Gastrocnemius medialis (tissue), 4 donors: ENCODE results near the gene C4orf50. TPM values are rescaled to one million over a fixed set of nuclear protein-coding genes. Genes with fewer than 3 reads are reported as not detected.

Source experiments
- ATAC-seq, 2 donors: fragments of 150-250 bp; one replicate each; pipeline ENCODE4 v1.9.1; 2016
- DNase-seq, 2 donors: peaks; one replicate each; pipeline ENCODE4 v3.0.0-alpha.2; 2019
- H3K27ac ChIP-seq, 4 donors: fragments of 200-600 bp; sonication (generic); 1 replicate in 1 of 4; 2 replicates in 3 of 4; pipeline ENCODE4 v1.5.1; 2016 to 2018; ENCODE audit warnings: mild to moderate bottlenecking in 2 of 4, moderate library complexity in 1 of 4
- H3K27me3 ChIP-seq, 3 donors: fragments of 200-600 bp; sonication (generic) in 2 of 3; 1 replicate in 1 of 3; 2 replicates in 2 of 3; pipeline versions ENCODE4 v1.5.1 to v1.6.0; 2016 to 2019; ENCODE audit warnings: mild to moderate bottlenecking in 1 of 3, moderate library complexity in 1 of 3
- H3K36me3 ChIP-seq, 2 donors: fragments of 200-600 bp; sonication (generic) in 1 of 2; one replicate each; pipeline ENCODE4 v1.5.1; 2017 to 2018
- H3K4me1 ChIP-seq, 2 donors: fragments of 200-600 bp; sonication (generic) in 1 of 2; one replicate each; pipeline ENCODE4 v1.5.1; 2016 to 2017; ENCODE audit warnings: mild to moderate bottlenecking in 2 of 2
- H3K4me3 ChIP-seq, 4 donors: fragments of 200-600 bp; sonication (generic) in 3 of 4; 1 replicate in 1 of 4; 2 replicates in 3 of 4; pipeline ENCODE4 v1.5.1; 2016 to 2019; ENCODE audit warnings: mild to moderate bottlenecking in 2 of 4
- H3K9me3 ChIP-seq, 3 donors: fragments of 200-600 bp; sonication (generic) in 2 of 3; 1 replicate in 1 of 3; 2 replicates in 2 of 3; pipeline ENCODE4 v1.5.1; 2016 to 2019
- POLR2A ChIP-seq, 2 donors: fragments of 450-650 bp; IDR thresholded peaks; one replicate each; pipeline ENCODE4 v1.6.1; 2017; ENCODE audit warnings: antibody characterized with exemption in 2 of 2, mild to moderate bottlenecking in 2 of 2, moderate library complexity in 2 of 2
- in situ Hi-C, 4 donors: fragments of 200-750 bp; cut with MboI; loops; one replicate each; pipeline versions ENCODE4 v1.15.0 to v1.8.0; 2017; ENCODE audit warnings: low sequenced_read_pairs in 4 of 4
- intact Hi-C: fragments of 100-400 bp; cut with DNase I; formaldehyde crosslinking; loops from one replicate; pipeline ENCODE4 v1.15.1; 2023; ENCODE audit warnings: low total_unique reads
- total RNA-seq, 4 donors: library from RNA; depleted of rRNA; stranded (reverse); fragments of >200 nt; gene quantifications; one replicate each; pipeline versions ENCODE4 v1.1.0 to v1.2.3, GENCODE V29; 2016
- TF ChIP-seq, protein P1 (sequence below), 5 experiments: fragments of 450-650 bp in 3 of 5; fragments of 200-600 bp in 2 of 5; sonication (generic) in 2 of 5; IDR thresholded peaks in 4 of 5; conservative IDR thresholded peaks in 1 of 5; 1 replicate in 4 of 5; 2 replicates in 1 of 5; pipeline ENCODE4 v1.5.1; 2016 to 2019; ENCODE audit warnings: antibody characterized with exemption in 5 of 5, mild to moderate bottlenecking in 3 of 5, moderate library complexity in 3 of 5

Gene C4orf50
- total RNA-seq, 4 donors from 2014 or later: 0.03 TPM; not detected in 3

GRCh38 chr4:5906191-5906590 lies 112.0 kb downstream of the C4orf50 start:
- Histone ChIP-seq H3K27ac (no peak overlapping the region), H3K9me3 (no peaks in the 10 kb centered on the region), H3K27me3 (peaks cover 0 to 15% (median 13%) of the 10 kb centered on the region in 3 donors), H3K36me3 (no peaks in the 10 kb centered on the region), H3K4me3 (no peak overlapping the region), H3K4me1 (no peaks in the 10 kb centered on the region)
- TF ChIP-seq, protein P1, sequence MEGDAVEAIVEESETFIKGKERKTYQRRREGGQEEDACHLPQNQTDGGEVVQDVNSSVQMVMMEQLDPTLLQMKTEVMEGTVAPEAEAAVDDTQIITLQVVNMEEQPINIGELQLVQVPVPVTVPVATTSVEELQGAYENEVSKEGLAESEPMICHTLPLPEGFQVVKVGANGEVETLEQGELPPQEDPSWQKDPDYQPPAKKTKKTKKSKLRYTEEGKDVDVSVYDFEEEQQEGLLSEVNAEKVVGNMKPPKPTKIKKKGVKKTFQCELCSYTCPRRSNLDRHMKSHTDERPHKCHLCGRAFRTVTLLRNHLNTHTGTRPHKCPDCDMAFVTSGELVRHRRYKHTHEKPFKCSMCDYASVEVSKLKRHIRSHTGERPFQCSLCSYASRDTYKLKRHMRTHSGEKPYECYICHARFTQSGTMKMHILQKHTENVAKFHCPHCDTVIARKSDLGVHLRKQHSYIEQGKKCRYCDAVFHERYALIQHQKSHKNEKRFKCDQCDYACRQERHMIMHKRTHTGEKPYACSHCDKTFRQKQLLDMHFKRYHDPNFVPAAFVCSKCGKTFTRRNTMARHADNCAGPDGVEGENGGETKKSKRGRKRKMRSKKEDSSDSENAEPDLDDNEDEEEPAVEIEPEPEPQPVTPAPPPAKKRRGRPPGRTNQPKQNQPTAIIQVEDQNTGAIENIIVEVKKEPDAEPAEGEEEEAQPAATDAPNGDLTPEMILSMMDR (IDR thresholded peaks at IDR 0.05 in 4 of 5, conservative IDR thresholded peaks at IDR 0.05 in 1 of 5): no peak
- TF ChIP-seq POLR2A (IDR thresholded peaks at IDR 0.05): no peak
- DNase-seq (no peak), ATAC-seq (no peak)
- intact Hi-C loops: no loop called here
- in situ Hi-C loops: no loop called here

GRCh38 chr4:5905714-5906113 lies 112.5 kb downstream of the C4orf50 start:
- no peak for DNase-seq
- peaks cover 0 to 15% (median 13%) of the 10 kb centered on the region in 3 donors for H3K27me3 ChIP-seq
- H3K27ac ChIP-seq: no peak overlapping the region
- intact Hi-C loops: no loop called here
- ATAC-seq: no peak
- no peaks in the 10 kb centered on the region for H3K9me3 ChIP-seq
- no peak for TF ChIP-seq POLR2A (IDR thresholded peaks at IDR 0.05)
- TF ChIP-seq, protein P1 (IDR thresholded peaks at IDR 0.05 in 4 of 5, conservative IDR thresholded peaks at IDR 0.05 in 1 of 5): no peak
- in situ Hi-C loops: no loop called here
- H3K36me3 ChIP-seq: no peaks in the 10 kb centered on the region
- H3K4me1 ChIP-seq: no peaks in the 10 kb centered on the region
- no peak overlapping the region for H3K4me3 ChIP-seq

DNA sequence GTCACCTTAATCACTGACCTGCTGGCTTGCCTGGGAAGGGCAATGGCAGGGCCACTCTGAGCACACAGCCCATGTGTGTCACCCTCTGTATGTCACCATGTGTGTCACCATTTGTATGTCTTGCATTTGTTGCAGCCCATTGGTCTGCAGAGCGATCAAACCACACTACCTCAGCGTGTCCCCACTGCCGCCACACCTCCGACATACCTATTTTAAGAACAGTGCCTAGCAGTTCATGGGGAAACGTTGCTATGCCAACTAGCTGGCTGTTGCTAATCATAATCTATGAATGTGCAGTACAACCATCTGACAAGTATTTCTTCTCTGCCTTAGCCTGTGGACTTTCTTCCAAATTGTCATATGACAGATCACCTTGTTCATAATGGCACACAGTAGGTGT lies 117.4 kb downstream of the C4orf50 start:
- Histone ChIP-seq H3K27me3 (peaks cover 0 to 23% (median 19%) of the 10 kb centered on the region in 3 donors), H3K4me1 (no peaks in the 10 kb centered on the region), H3K36me3 (no peaks in the 10 kb centered on the region), H3K9me3 (no peaks in the 10 kb centered on the region), H3K27ac (no peak overlapping the region), H3K4me3 (no peak overlapping the region)
- no peak for TF ChIP-seq POLR2A (IDR thresholded peaks at IDR 0.05)
- TF ChIP-seq, protein P1 (IDR thresholded peaks at IDR 0.05 in 4 of 5, conservative IDR thresholded peaks at IDR 0.05 in 1 of 5): no peak
- intact Hi-C loops (no loop called here), in situ Hi-C loops (no loop called here)
- no peak for ATAC-seq
- no peak for DNase-seq

GRCh38 chr4:5899881-5900280 lies 118.3 kb downstream of the C4orf50 start:
- ATAC-seq: no peak
- no peaks in the 10 kb centered on the region for H3K9me3 ChIP-seq
- no peak overlapping the region for H3K27ac ChIP-seq
- H3K27me3 ChIP-seq: peaks cover 0 to 22% (median 14%) of the 10 kb centered on the region in 3 donors
- no peaks in the 10 kb centered on the region for H3K4me1 ChIP-seq
- TF ChIP-seq, protein P1 (IDR thresholded peaks at IDR 0.05 in 4 of 5, conservative IDR thresholded peaks at IDR 0.05 in 1 of 5): no peak
- no peak for TF ChIP-seq POLR2A (IDR thresholded peaks at IDR 0.05)
- H3K4me3 ChIP-seq: no peak overlapping the region
- no peaks in the 10 kb centered on the region for H3K36me3 ChIP-seq
- in situ Hi-C loops (no loop called here), intact Hi-C loops (no loop called here)
- DNase-seq: no peak

DNA sequence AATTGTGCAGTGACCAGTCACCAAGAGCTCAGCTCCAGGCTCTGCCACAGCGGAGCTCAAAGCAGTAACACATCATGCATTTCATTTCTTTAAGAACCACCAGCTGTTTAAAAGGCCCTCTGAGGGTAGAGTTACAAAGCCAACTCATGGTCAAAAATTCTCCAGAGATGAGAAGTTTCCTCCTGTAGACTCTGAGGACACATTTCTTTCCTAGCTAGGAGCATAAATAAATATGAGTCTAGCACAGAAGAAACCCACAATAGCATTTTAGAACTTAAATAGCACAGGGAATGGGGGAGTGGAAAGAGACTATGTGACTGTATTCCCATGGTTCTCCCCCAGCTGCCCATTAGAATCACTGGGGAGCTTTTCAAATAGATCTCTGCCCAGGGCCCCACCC lies 118.8 kb downstream of the C4orf50 start:
- DNase-seq: no peak
- H3K27me3 ChIP-seq: peaks cover 4 to 25% (median 16%) of the 10 kb centered on the region in 3 donors
- intact Hi-C loops (no loop called here), in situ Hi-C loops (no loop called here)
- H3K4me1 ChIP-seq: no peaks in the 10 kb centered on the region
- H3K27ac ChIP-seq: no peak overlapping the region
- H3K4me3 ChIP-seq: no peak overlapping the region
- H3K9me3 ChIP-seq: no peaks in the 10 kb centered on the region
- TF ChIP-seq, protein P1 (IDR thresholded peaks at IDR 0.05 in 4 of 5, conservative IDR thresholded peaks at IDR 0.05 in 1 of 5): no peak
- no peak for TF ChIP-seq POLR2A (IDR thresholded peaks at IDR 0.05)
- H3K36me3 ChIP-seq: no peaks in the 10 kb centered on the region
- ATAC-seq: no peak
